Duodenal mucosa (tissue), 2 donors: ENCODE data around the gene RCBTB2.

ENCODE experiments used
- H3K27ac ChIP-seq: one replicate; pipeline ENCODE4 v1.7.0; 2013; ENCODE audit warnings: low read depth, low read length
- H3K27me3 ChIP-seq, 2 donors: one replicate each; pipeline ENCODE4 v1.7.0; 2013; ENCODE audit warnings: low read length in 2 of 2, control low read depth in 1 of 2; ENCODE audit not compliant: insufficient read depth in 2 of 2, control insufficient read depth in 1 of 2
- H3K36me3 ChIP-seq, 2 donors: one replicate each; pipeline ENCODE4 v1.7.0; 2013; ENCODE audit warnings: low read length in 2 of 2, control low read depth in 1 of 2; ENCODE audit not compliant: insufficient read depth in 2 of 2, control insufficient read depth in 1 of 2
- H3K4me1 ChIP-seq, 2 donors: one replicate each; pipeline ENCODE4 v1.7.0; 2013; ENCODE audit warnings: low read length in 2 of 2, control low read depth in 1 of 2; ENCODE audit not compliant: insufficient read depth in 2 of 2, control insufficient read depth in 1 of 2
- H3K4me3 ChIP-seq, 2 donors: one replicate each; pipeline ENCODE4 v1.7.0; 2013; ENCODE audit warnings: low read length in 2 of 2, low read depth in 1 of 2
- H3K9ac ChIP-seq, 2 donors: one replicate each; pipeline ENCODE4 v1.7.0; 2013; ENCODE audit warnings: low read length in 2 of 2, low read depth in 1 of 2
- H3K9me3 ChIP-seq, 2 donors: one replicate each; pipeline ENCODE4 v1.7.0; 2013; ENCODE audit warnings: low read length in 2 of 2, control low read depth in 1 of 2; ENCODE audit not compliant: control insufficient read depth in 1 of 2

Gene RCBTB2

DNA sequence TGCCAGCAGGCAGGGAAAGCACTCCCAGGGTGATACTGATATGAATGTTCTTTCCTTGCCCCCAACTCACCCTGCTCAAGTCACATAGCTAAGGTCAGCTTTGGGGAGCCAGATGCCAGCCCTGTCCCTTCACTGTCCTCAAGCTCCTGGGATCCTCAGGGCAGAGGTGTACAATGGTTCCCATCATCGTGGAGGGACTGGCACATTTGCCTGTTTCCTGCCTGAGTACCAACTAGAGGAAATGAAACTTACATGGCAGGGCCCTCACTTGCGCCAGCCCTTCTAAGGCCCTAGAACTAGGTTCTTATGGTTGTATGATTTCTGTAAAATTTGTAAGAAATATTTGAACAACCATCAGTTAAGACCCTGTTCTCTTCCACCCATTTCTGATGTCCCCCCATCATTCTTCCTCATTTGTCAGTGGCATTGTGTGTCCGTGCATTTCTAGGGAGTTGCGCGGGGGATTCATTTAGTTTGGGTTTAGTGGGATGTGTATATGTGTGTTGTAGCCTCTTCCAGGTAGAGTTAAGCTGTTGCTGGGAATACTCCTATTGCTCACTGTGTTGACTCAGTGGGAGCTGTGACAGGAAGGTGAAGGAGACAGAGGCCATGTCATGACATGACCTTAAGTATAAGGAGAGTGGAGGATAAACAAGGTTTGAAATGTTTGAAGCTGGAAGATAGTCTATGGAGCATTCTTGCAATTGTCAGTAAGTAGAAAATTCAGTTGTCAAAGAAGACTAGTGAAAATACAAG lies 41.3 kb upstream of the RCBTB2 start:
- Histone ChIP-seq H3K36me3 (no peaks in the 10 kb centered on the region), H3K9me3 (no peaks in the 10 kb centered on the region), H3K9ac (no peak overlapping the region), H3K27ac (no peak overlapping the region), H3K27me3 (no peaks in the 10 kb centered on the region), H3K4me1 (peaks cover 6 to 21% of the 10 kb centered on the region in 2 donors), H3K4me3 (no peak overlapping the region)

DNA sequence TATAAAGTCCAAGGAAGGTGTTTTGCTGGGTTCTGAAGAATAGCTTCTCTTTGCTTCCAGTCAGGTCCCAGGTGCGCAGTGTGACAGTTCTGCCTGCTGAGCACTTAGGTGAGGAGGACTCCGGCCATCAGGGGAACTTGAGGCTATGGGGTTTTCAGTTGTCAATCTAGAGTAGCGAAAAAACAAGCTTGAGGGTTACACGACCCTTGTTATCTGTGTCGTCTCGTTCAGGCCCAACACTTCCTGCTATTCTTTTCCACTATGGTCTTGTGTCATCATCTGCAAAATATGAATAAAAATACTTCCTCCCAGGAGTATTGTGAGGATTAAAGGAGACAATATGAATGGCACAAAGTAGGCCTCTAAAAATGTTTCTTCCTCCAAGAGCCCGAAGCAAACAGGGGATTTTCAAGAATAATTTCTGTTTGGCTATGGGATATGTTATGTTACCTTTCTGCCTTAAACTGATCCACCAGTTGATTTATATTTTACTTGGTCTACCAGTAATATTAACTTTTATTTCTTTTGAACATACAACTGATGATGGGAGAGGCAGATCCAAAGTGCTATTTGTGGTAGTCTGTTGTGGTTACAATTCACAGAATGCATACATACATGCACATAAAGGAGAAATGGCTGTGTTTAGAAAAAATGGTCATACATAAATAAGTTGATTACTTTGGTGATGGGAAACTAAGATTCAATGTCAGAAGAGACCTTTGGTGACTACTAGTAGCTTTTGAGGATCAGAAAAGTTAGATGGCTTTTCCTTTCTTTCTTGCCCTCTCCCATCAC lies 40.5 kb upstream of the RCBTB2 start:
- Histone ChIP-seq H3K36me3 (no peaks in the 10 kb centered on the region), H3K27ac (no peak overlapping the region), H3K27me3 (no peaks in the 10 kb centered on the region), H3K9ac (no peak overlapping the region), H3K4me1 (peaks cover 0 to 18% of the 10 kb centered on the region in 2 donors), H3K4me3 (no peak overlapping the region), H3K9me3 (no peaks in the 10 kb centered on the region)

DNA sequence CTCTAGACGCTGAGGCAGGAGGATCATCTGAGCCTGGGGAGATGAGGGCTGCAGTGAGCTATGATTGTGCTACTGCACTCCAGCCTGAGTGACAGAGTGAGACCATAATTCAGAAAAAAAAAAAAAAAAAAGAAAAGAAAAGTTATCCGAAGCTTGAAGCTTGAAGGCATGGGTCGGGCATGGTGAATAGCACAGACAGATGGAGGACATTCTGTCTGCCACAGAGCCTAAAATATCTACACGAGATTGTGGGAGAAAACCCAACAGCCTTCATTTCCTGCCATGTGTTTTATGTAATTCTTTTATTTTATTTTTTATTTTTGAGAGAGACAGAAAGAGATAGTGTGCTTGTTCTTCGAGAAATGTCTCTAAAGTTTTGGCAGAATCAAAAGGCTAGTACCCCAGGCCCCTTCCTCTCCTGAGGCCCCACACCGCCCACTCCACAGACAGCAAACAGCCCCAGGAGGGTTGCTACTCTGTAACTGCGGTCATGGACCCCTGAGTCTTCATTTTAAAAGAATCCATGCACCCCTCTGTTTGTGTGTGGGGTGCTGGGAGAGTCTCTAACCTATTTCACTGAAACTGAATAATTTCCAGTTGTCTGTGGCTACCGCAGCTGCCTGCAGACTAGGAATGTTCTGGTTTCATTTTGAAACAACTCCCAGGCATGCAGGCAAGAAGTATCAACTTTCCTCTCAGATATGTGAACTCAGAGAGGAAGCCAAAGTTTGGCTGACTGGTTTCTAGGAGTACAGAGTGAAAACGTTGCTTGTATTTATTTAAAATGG lies 38.4 kb upstream of the RCBTB2 start:
- H3K4me1 ChIP-seq, result peaks cover 4 to 19% of the 10 kb centered on the region in 2 donors
- no peaks in the 10 kb centered on the region for H3K9me3 ChIP-seq
- peak overlapping the region; percentile 37 for H3K27ac ChIP-seq
- H3K4me3 ChIP-seq, result no peak overlapping the region
- no peaks in the 10 kb centered on the region for H3K27me3 ChIP-seq
- no peak overlapping the region for H3K9ac ChIP-seq
- H3K36me3 ChIP-seq, result no peaks in the 10 kb centered on the region

DNA sequence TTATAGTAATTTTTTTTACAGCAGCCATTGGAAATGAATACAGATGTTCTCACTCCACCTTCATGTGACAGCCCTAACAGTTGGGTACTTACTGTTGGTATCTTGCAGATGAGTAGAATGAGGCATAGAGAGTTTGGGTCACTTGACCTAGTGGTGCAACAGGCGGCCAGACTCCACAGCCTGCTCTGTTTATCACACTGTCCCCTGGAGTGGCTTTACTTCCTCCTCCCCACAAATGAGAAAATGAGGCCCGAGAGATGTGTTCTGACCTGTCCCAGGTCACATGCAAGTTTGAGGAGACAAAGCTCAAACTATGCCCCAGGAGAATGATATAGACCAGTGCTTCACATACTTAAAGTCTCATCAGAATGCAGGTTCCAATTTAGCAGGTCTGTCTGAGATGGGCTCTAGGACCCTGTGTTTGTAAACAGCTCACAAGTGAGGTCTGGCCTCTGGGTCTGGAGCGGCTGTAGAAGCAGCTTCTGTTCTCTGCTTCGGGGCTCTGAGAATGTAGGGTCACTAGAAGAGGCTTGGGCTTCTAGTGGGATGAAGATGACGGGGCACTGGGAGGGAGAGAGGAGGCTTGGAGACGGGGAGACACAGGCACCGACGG lies 37.4 kb upstream of the RCBTB2 start:
- H3K9me3 ChIP-seq, result no peaks in the 10 kb centered on the region
- peaks cover 4 to 19% of the 10 kb centered on the region in 2 donors for H3K4me1 ChIP-seq
- H3K27ac ChIP-seq, result peak overlapping the region; percentile 22
- no peak overlapping the region for H3K9ac ChIP-seq
- H3K27me3 ChIP-seq, result no peaks in the 10 kb centered on the region
- H3K36me3 ChIP-seq, result no peaks in the 10 kb centered on the region
- no peak overlapping the region for H3K4me3 ChIP-seq

DNA sequence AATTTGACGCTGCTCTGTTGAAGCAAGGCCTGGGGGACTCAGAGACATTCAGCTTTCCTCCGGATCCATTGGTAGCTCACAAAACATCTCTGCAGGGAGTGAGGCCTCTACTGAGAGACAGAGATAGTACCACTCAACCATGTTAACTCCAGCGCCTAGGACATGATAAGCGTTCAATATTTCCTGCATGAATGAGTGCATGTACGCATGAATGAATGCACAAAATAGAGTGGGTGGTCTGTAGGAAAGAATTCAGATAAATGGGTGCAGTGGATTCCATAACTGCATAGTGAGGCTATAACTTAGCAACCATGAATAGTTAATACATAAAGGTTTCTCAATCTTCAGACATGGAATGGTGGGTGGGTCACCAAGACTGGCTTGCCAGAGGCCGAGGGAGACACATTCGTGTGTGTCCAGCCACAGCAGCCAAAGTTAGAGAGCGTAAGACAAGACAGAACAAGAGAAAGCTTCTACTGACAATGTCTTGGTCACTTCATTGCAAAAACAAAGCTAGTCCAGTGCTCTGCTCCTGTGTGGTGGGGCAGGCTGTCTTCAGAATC lies 36.3 kb upstream of the RCBTB2 start:
- Histone ChIP-seq H3K9me3 (no peaks in the 10 kb centered on the region), H3K36me3 (no peaks in the 10 kb centered on the region), H3K9ac (no peak overlapping the region), H3K4me1 (peaks cover 4 to 25% of the 10 kb centered on the region in 2 donors), H3K27ac (no peak overlapping the region), H3K4me3 (no peak overlapping the region), H3K27me3 (no peaks in the 10 kb centered on the region)

DNA sequence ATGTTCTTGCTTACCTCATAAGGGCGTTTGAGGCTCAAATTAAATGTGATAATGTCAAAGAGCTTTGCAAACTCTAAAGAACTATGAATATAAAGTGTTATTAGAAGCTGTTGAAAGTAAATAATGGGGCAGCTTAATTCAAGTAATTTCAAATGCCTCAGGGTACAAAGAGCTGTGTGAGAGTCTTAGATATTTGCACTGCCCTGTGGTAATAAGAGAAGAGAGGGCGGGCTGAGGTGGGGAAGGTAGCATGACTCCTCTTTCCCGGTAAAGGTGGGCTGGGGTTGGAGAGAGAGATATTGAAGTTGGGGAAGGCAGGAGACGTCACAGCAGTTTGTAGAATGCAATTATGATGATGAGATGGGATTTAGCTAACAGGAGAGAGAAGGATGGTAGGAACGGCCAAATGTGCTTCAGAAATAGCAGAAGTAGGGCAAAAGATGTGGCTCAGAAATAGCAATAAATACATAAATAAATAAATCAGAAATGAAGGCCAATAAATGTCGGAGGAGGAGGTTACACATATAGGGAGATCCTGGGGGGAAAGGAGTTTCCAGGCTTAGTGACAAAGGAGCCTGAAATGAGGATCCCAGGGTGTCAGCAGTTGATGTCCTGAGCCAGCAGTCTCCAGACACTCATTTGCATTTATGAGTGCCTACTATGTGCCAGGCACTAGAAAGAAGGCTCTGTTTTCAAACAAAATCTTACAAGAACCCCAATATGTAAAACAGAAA lies 35.7 kb upstream of the RCBTB2 start:
- H3K27me3 ChIP-seq, result no peaks in the 10 kb centered on the region
- no peaks in the 10 kb centered on the region for H3K9me3 ChIP-seq
- no peaks in the 10 kb centered on the region for H3K36me3 ChIP-seq
- no peak overlapping the region for H3K4me3 ChIP-seq
- H3K4me1 ChIP-seq, result peaks cover 4 to 27% of the 10 kb centered on the region in 2 donors
- H3K27ac ChIP-seq, result no peak overlapping the region
- no peak overlapping the region for H3K9ac ChIP-seq

DNA sequence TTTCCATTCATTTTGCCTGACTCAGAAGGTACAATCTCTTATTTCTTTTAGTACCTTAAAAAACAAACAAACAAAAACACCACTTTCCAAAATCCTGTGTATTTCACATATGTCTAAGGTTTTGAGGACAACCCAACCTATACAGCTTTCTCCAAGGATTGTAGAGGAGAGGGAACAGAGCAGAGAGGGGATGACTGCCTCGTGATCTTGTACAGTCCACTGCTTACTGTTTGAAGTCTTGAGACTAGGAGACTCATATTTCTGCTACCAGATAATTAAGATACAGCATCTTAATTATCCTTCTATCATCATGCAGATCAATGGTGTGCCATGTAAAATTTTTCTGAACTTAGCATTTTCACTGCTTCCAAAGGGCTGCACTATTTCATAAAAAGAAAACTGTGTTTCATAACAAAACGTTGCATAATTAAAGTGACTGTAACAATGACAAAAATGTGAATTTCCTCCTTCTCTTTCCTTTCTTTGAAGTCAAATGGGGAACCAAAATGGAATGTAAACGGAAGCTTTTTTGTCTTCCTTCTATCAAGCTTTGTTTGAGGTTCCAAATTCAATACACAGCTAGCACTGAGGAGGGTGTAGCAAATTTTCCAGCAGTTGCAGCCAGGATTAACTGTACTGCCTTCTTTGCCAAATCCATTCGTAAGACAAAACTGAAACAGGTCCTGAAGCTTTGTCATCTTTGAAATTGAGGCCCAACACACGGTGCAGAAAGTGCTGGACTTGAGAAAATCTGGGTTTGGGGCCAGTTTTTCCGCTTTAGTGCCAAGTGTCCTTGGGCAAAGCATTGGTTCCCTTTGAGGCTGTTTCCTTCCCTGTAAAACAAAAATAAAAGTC lies 34.9 kb upstream of the RCBTB2 start:
- H3K9me3 ChIP-seq, result no peaks in the 10 kb centered on the region
- H3K36me3 ChIP-seq, result no peaks in the 10 kb centered on the region
- peaks cover 5 to 27% of the 10 kb centered on the region in 2 donors for H3K4me1 ChIP-seq
- no peak overlapping the region for H3K27ac ChIP-seq
- no peak overlapping the region for H3K4me3 ChIP-seq
- H3K9ac ChIP-seq, result no peak overlapping the region
- H3K27me3 ChIP-seq, result no peaks in the 10 kb centered on the region

DNA sequence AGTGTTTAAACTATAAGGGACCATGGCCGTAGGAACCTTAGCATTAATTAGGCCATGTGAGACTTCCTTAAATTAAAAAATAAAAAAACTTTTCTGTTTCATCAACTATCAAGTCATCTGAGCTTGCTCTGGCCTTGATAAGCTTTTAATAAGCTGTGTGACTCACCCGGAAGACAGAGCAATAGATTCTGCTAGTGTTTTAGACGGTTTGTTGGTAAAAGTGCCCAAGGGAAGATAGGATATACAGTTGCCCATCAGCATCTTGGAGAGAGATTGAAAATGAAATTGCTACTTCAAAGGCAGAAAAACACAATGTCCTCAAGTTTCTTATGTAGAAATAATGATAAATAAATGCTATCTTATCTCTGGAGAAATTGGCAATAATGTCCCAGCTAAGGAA lies 31.2 kb upstream of the RCBTB2 start:
- Histone ChIP-seq H3K27me3 (no peaks in the 10 kb centered on the region), H3K4me1 (peaks cover 12 to 22% of the 10 kb centered on the region in 2 donors), H3K4me3 (no peak overlapping the region), H3K27ac (no peak overlapping the region), H3K9ac (no peak overlapping the region), H3K36me3 (no peaks in the 10 kb centered on the region), H3K9me3 (no peaks in the 10 kb centered on the region)
